ENCODE data around the gene KY. TPM values are rescaled to one million over a fixed set of nuclear protein-coding genes. Genes with fewer than 3 reads are reported as not detected.

The KY gene
- total and polyA plus RNA-seq, 2 of the 8 experiments (the other 6 are each of a cell fraction or from before 2014, with no cell fraction given), result not detected

DNA sequence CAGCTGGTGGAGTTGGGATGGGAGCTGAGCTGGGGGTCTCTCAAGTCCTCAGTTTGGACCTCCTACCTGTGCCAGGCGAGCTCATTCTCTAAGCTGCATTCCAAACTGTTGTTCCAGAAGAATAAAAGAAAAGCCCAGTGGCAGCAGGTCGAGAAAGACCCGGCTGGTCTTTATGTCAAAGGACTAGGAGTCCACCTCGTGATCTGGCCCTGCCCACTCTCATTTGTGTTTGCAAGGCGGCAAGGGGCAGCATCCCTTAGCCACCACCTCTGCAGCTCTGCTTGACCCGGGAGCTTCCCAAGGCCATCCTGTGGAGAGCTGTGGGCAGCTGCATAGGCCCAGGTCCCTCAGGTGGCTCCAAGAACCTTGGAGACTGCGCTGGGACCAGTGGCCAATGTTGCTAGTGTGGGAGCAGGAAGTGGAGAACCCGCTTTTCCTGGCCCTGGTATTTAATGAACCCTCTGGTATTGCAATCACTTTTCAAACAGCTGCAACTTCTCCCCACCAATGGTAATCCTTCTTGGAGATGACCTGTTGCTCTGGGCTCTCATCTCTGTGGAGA, 30.9 kb downstream of the KY start:
- peak in 1 of 2 experiments; percentile 26 for DNase-seq (ENCODE audit: low read depth in 1 of 2, low spot score in 2 of 2)
- ChIA-PET POLR2A (ENCODE audit: partially characterized antibody) (no interaction called here), CTCF (ENCODE audit: partially characterized antibody) (interaction anchor here (0.9 to 4.3 kb wide), 7 partner anchors 10 to 135 kb away, joined by 3 to 25 read pairs (median 5); no protein-coding TSS in a partner anchor)
- no peak for TF ChIP-seq JUN (IDR thresholded peaks at IDR 0.05; ENCODE audit: low read depth, low read length)
- no peak for TF ChIP-seq KDM4A (IDR thresholded peaks at IDR 0.05; ENCODE audit: low read depth, low read length, severe bottlenecking)
- no peak for TF ChIP-seq NANOG (IDR thresholded peaks at IDR 0.05; ENCODE audit: insufficient read depth, low read depth, low read length, poor library complexity, severe bottlenecking)
- TF ChIP-seq RNF2 (IDR thresholded peaks at IDR 0.05; ENCODE audit: borderline replicate concordance, low read depth, low read length, missing control alignments, poor library complexity, severe bottlenecking), result no peak
- TF ChIP-seq POLR2A (IDR thresholded peaks at IDR 0.05; ENCODE audit: control extremely low read depth in 1 of 2, low read depth in 2 of 2, low read length in 2 of 2), result no peak
- no peak for TF ChIP-seq JUND (IDR thresholded peaks at IDR 0.05; ENCODE audit: low read length)
- Histone ChIP-seq H2BK20ac (ENCODE audit: low read length) (no peak overlapping the region), H2BK120ac (replicated peaks; ENCODE audit: low read depth, low read length) (no peak overlapping the region), H3K79me2 (ENCODE audit: control insufficient read depth in 1 of 2, insufficient read depth in 2 of 2, low read length in 2 of 2) (no peaks in the 10 kb centered on the region), H4K8ac (ENCODE audit: extremely low read depth, insufficient read depth, low read length) (no peak overlapping the region), H3K56ac (replicated peaks; ENCODE audit: insufficient read length, low read depth, low read length) (no peak overlapping the region), H3K4me1 (replicated peaks in 1 of 4; ENCODE audit: control insufficient read depth in 3 of 4, insufficient read depth in 4 of 4, low read length in 3 of 4) (peaks cover 0 to 3% (median 0%) of the 10 kb centered on the region in 4 experiments; a peak in 1 of 7 replicates), H2BK5ac (ENCODE audit: low read depth, low read length) (no peak overlapping the region), H3K36me3 (ENCODE audit: control insufficient read depth in 2 of 4, insufficient read depth in 4 of 4, low read length in 3 of 4) (no peaks in the 10 kb centered on the region), H4K20me1 (replicated peaks in 1 of 2; ENCODE audit: control insufficient read depth in 1 of 2, insufficient read depth in 2 of 2, low read length in 2 of 2) (no peaks in the 10 kb centered on the region), H3K4me3 (ENCODE audit: extremely low read depth in 1 of 4, insufficient read depth in 2 of 4, low read depth in 3 of 4, low read length in 4 of 4) (no peak overlapping the region), H4K91ac (replicated peaks; ENCODE audit: insufficient read length, low read length) (no peak overlapping the region), H3K4ac (replicated peaks; ENCODE audit: insufficient read length, low read depth, low read length) (no peak overlapping the region), H3K79me1 (ENCODE audit: low read depth, low read length) (no peaks in the 10 kb centered on the region), H2BK15ac (ENCODE audit: low read length) (no peak overlapping the region), H3K4me2 (ENCODE audit: insufficient read depth in 1 of 2, low read depth in 2 of 2, low read length in 2 of 2) (no peak overlapping the region), H3K23ac (ENCODE audit: insufficient read length) (no peak overlapping the region), H4K5ac (ENCODE audit: insufficient read length, low read depth, low read length) (no peak overlapping the region), H3K9ac (replicated peaks in 1 of 4; ENCODE audit: extremely low read depth in 1 of 4, low read depth in 3 of 4, low read length in 3 of 4) (no peak overlapping the region), H3K9me3 (ENCODE audit: insufficient read depth in 2 of 2, low read depth in 1 of 2, low read length in 1 of 2) (no peaks in the 10 kb centered on the region), H3K23me2 (ENCODE audit: low read depth, low read length) (no peaks in the 10 kb centered on the region), H3K18ac (ENCODE audit: extremely low read depth, low read length) (no peak overlapping the region), H2AK5ac (ENCODE audit: low read depth, low read length) (no peak overlapping the region), H2BK12ac (ENCODE audit: low read depth, low read length) (no peak overlapping the region), H2AFZ (ENCODE audit: low read length) (no peak overlapping the region), H3K27ac (ENCODE audit: low read depth, low read length) (no peak overlapping the region), H3K27me3 (replicated peaks in 1 of 4; ENCODE audit: control insufficient read depth in 3 of 4, extremely low read depth in 1 of 4, insufficient read depth in 3 of 4, low read length in 3 of 4) (no peaks in the 10 kb centered on the region), H3K14ac (ENCODE audit: insufficient read length) (no peak overlapping the region)
- no peak for FAIRE-seq
- WGBS, 2 experiments (ENCODE audit: extremely low coverage in 1 of 2, insufficient coverage in 1 of 2, insufficient read length in 1 of 2, insufficient replicate concordance in 2 of 2, low coverage in 1 of 2, low lambda C conversion rate in 2 of 2, missing lambda C conversion rate in 1 of 2), result 83% methylated on average over 8 of the region's 8 CpGs; no CpG with 5 or more reads in 1 of the 2 experiments

All from H1 (cell line).